Superior temporal gyrus (tissue), 1 donor: ENCODE data around the gene STYXL2.

ENCODE experiments used
- DNase-seq: peaks from one replicate; pipeline ENCODE4 v3.0.0-alpha.2; 2016; ENCODE audit errors: extremely low spot score

STYXL2 gene

DNA sequence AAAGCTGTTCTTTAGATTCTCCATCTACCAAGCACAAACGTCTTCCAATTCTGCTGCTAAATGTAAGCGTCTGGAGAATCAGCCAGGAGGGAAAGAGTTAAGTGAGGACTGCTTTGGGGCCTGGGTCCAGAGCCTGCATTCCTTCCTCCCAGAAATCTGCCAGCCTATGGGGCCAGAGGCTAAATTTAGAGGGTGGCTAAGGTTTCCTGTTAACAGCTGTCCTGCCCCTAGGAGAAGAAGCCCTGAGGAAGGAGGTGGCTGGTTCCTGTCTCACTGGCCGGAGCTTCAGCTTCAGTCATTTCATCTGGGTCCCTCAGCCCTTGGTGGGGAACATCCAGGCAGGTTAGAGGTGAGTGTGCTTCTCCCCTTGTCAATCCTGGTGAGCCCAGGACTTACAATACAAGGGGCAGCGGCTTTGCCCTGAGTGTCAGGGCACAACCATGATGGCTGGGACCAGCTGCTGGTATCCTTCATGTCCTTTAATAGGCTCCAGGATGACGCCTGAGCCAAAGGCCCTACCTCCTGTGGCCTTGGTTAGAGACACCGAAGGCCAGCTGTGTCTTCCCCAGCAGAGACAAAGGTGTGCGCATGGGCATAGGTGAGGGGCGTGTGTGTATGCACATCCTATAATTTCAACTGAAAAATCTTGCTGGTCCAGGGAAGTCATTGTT, at the start of gene STYXL2:
STYXL2 (plus strand) TSS at position 230 of the 671 bp plus-strand sequence. CDS start 775 bp downstream, outside the sequence.
- no peak for DNase-seq

DNA sequence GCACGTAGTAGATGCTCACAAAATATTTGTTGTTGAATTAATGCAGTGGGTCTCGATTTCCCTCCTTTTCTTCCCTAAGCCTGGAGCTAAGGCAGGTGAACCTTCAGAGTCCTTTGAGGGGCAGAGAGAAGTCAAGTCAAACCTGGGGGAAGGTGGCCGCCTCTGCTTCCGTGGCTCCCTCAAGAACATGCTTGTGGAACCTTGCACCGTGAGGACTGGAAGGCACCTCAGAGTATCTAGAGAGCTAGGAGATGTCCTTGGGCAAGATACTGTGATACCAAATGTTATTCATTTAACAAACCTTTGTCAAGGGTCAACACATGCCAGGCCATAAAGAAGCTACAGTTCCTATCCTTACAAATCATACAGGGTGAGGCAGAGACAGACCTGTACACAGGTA, 42.0 kb upstream of the STYXL2 start:
- DNase-seq = no peak

DNA sequence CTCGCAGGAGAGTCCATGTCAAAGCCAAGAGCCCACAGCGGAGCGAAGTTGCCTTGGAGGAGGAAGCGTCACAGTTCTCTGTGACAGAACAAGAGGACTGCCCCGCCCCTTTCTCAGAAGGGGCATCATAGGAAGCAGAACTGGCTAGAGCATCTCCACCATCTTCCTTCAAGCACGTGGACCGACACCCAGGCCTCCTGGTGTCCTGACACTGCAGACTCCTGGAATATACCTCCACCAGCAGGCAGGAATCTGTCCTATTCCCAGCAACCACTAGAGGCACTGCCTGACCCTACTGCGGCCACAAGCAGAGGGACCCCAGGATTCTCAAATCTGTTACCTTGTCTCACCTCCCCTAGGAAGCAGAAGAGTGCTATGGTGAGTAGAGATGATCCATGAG, 41.5 kb upstream of the STYXL2 start:
- no peak for DNase-seq

DNA sequence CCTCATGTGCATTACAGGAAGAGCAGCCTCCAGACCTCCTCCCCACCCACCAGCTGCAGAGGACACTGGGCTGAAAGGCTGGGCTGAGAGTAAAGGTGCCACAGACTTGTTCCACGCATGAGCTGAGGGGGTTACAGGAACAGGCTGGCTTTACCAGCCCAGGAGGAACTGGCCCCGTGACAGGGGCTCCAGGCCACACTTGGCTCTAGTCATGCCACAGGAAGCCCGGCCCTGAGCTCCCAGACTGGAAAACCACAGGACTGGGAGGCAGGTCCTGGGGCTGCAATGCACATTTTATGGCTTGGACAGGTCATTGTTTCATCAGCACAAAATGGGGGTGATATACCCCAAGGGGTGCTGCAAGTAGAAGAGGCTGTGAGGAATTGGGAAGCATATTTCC, 39.3 kb upstream of the STYXL2 start:
- no peak for DNase-seq

DNA sequence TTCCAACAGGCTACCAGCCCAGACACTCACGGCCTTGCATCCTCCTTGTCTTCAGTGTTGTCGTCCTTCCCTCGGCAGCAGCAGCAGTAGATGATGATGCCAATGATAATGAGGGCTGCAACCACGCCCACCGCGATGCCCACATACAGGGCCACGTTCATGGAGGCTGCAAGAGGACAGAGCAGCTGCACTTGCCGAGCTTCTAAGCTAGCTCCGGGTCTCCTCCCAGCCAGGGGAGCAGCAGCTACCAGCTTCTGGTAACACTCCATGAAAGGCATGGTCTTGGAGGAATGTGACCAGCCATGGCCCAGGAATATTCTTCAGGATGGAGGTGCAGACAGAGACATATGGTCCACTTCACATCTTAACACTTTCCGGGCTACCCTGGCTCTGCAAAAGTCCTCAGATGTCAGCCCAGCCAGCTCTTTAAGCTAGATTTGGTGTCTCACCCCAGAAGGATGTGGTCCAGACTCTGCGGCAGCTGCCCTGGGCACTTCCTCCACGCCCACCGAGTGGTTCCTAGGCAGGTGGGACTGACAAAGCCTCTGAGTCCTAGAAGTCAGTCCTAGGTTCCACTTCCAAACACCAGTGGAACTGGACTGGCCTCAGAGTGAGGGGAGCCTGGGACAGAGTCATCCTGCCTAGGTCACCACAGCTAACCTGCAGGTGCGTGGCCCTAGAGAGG, 38.8 kb upstream of the STYXL2 start:
- DNase-seq = no peak

DNA sequence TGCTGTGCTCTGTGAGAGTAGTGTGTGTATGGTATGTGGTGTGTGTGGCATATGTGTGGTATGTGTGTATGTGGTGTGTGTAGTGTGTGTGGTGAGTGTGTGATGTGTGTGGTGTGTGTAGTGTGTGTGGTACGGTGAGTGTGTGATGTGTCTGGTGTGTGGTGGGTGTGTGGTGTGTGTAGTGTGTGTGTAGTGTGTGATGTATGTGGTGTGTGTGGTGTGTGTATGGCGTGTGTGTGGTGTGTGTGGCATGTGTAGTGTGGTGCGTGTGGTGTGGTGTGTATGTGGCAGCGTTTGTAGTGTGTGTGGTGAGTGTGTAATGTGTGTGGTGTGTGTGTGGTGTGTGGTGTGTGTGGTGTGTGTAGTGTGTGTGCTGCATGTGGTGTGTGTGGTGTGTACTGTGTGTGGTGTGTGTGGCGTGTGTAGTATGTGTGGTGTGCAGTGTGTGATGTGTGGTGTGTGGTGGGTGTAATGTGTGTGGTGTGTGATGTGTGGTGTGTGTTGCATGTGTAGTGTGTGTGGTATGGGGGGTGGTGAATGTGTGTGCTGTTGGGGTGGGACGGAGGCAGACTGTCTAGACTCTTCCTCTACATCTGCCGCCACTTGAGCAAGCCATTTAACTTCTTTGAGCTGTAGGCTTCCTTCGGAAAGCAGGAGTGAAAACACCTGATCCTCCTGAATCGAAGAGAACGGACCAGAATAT, 37.2 kb upstream of the STYXL2 start:
- no peak for DNase-seq

DNA sequence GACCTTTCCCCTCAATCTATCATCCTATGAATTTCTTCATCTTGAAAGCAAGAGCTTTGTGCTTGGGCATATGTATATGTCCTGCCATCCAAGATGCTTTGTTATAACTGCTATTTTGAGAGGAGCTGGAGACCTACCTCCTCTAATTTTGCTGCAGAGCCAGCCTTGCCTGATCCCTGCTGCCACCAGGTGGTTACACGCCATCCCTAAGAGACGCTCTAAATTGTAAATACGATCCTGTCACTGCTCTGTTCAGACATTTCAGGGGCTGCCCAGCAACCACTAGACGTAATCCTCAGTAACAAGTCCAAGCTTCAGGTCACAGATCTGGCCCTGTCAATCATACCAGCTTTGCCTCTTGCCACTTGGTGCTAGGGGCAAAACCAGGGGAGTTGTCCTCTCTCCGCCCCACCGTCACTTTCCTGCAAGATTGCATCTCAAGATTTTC, 36.6 kb upstream of the STYXL2 start:
- peak; percentile 79 for DNase-seq

DNA sequence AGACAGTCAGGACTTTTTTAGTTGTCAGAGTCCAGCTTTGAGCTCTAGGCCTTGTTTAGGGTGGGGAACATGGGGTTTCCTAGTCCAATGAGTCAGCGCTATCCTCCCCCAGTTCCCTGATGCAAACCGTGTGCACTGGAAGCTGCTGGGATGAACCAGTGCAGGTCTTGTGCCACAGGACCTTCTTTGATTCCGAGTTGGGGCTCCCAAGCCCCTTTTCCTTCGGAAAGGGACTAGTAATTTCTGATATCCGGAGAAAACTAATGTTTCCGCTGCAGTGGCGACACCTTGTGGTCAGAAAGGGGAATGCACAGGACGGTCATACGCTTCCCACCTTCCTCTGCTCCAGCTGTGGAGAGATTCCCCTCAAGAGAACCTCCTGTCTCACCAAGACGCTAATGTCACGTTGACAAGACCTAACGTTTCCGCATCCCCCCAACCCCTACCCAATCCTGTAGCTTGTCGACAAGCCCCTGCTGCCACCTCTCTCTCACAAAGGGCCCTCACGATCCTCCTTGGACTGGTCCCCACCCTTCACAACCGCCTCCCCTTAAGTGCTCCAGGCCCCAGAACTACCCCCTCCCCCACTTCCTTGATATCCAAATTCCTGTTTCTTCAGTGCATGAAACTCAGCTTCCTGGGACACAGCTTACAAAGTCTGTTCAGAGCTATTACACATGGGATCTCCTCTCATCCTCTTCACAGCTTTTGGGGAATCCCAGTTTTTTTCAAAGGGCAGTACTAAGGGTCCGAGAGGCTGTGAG, 34.6 kb upstream of the STYXL2 start:
- peak; percentile 93 for DNase-seq

DNA sequence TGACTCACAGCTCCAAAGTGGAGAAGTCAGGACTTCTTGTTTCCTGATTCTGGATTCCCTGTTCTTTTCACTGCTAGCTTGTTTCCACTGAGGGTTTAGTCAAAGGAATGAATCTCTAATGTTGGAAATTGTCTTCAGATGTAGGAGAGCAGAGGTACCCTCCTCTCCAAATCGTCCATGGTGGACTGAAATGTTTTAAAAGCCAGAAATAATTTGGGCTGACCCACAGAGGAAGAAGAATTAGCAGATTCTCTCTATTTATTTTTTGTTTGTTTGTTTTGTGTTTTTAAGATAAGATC, 34.1 kb upstream of the STYXL2 start:
- DNase-seq = no peak

DNA sequence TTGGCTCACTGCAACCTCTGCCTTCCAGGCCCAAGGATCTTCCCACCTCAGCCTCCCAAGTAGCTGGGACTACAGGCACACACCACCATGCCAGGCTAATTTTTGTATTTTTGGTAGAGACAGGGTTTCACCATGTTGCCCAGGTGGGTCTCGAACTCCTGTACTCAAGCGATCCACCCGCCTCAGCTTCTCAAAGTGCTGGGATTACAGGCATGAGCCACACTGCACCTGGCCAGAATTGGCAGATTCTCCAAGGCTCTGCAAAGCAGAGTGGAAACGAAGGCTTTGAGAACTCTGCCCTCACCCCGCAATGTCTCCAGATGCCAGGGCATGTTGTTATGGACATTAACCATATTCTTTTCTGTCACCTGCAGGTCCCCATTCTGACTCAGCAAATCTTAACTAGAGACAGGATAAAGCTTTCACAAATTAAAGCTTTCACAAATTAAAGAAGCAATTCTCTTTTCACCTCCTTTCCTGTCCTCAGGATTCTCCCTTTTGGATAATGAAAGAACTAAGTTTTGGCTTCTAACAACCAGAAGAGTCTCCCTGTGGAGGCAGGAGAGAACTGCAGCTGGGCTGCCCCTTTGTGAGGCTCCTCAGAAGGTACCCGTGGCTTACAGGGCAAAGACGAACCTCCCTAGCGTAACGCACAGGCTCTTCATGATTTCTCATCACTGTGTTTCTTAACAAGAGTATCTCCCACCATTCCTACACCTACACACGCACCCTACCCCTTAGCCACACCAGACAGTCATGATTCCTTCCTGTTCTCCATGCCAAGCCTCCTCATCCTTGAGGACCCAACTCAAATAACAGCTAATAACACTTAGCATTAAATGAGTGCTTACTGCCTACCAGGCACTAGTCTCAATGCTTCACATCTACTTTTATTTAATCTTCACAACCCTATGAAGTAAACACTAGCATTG, 33.5 kb upstream of the STYXL2 start:
- DNase-seq = no peak

DNA sequence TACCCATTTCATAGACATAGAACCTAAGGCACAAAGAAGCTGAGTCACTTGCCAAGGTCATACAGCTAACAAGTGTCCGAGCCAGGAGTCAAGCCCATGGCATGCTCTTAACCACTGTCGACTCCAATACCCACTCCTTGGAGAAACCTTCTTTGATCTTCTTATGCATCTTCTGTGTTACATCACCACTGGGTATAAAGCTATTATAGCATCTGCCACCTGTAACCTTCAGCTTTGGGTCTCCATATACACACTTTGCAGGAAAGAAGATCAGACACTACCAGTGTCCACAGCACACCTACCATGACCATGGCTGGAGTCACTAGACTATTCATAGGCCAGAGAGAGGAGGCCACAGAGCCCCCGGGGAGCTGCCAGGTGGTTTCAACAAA, 32.8 kb upstream of the STYXL2 start:
- no peak for DNase-seq

DNA sequence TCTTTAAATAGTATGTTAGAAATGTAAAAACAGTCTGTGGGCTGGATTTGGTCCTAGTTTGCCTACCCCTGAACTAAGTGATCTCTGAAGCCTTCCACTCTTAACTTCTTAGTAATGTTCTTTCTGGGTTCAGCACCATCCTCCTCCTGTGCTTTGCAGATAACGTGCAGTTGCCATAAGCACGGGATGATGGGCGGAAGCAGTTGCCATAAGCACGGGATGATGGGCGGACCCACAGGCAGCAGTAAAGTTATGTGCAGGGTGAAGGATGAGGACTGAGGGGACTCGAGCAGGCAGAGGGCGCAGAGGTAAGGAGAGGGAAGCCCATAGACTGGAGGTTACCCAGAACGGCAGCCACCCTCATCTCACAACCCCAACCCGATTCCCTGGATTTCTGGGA, 29.3 kb upstream of the STYXL2 start:
- no peak for DNase-seq

DNA sequence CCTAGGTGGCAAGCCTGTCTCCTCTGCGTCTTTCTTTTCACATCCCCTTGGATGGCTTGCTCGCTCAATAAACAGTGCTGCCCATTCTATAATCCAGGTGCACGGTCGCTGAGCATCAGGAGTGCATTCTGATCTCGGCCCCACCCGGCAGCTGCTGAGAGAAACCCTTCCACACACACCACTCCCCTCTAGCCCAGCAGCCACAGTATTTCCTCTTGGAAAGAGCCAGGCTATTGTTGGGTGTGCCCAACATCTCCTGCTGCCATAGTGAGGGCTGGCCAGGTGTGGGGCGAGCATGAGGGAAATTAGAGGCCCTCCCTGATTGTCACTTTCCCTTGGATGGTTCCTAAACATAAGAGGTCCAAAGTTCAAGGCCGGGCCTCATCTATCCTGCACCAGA, 28.4 kb upstream of the STYXL2 start:
- no peak for DNase-seq

DNA sequence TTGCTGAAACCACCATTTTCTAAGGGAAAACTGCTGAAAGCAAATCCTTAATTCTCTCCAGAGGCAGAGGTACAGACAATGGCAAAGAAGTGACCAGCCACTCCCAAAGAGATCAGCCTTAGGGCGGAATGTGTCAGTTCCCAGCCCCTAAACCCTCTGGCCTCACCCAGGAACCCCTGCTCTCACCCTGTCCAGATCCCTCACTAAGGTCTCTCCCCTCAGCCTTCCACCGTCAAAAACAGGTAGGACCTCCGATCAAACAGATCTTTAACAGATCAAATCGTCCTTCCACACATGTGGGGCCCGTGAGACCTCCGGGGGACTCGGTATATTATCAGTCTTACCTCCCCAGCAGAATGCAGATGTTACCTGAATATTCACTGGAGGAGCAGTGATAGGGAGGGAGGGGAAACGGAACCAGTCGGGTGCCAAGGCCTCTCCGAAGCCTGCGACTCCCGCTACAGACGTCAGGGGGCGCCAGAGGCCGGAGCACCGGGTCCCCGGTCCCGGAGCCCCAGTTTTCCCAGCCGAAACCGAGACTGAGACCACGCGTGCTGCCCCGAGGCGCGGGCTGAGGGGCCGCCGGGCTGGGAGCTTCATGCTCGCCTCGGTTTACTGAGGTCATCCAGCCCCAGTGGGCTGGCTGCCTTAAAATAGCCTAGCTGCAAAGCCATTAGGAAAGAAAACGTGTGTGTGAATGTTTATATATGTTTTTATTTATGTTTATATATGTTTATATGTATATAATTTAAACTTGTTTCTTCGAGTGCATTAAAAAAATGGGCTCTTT, 27.3 kb upstream of the STYXL2 start:
- peak; percentile 85 for DNase-seq

DNA sequence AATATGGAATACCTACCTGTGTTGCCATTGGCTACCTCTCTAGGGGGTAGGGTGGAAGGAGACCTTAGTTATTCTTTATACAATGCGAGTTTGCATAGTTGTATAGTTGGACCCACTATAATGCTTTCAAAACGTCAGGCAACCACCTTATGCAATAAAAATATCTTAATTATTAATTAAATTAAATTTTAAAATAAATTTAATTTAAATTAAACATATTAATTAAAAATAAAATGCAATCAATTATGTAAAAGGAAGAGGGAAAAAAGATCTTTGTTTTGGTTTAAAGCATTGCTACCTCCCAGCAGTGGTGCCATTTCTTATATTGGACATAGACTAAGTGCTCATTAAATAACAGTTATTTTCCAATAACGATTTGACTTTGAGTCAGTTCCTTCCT, 26.0 kb upstream of the STYXL2 start:
- DNase-seq = no peak

DNA sequence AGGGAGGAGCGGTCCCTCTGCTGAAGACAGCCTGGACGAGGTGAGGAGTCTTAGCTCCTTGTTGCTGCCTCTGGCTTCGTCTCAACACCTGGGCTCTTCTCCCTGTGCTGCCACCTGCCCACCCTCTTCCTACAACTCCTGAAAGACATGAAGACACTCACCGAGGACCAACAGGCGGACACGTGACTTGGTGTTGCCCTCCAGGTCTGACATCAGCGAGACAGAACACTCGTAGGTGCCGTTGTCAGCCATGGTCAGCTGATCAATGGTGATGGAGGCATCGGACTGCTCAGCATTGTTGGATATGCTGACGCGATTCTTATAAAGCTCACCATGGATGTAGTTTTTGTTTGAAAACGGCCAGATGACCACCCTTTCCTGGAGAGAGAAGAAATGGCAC, 25.1 kb upstream of the STYXL2 start:
- DNase-seq = no peak

DNA sequence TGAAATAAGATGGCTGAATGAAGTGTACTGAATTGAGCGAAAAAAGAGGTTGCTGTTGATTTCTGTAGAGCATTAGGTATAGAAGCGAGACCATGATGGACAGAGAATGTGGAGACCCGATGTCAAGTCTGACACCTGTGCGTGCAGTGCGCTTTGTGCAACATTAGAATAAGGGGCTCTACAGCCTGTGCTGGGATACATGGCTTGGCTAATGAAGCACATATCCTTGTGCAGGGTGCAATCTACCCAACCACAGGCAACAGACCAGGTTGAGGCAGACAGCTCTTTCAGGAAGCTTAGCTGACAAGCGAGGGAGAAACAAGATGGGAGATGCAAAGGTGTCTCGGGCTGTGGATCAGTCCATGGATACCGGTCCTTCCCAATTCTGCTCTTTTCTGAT, 22.6 kb upstream of the STYXL2 start:
- DNase-seq = no peak

DNA sequence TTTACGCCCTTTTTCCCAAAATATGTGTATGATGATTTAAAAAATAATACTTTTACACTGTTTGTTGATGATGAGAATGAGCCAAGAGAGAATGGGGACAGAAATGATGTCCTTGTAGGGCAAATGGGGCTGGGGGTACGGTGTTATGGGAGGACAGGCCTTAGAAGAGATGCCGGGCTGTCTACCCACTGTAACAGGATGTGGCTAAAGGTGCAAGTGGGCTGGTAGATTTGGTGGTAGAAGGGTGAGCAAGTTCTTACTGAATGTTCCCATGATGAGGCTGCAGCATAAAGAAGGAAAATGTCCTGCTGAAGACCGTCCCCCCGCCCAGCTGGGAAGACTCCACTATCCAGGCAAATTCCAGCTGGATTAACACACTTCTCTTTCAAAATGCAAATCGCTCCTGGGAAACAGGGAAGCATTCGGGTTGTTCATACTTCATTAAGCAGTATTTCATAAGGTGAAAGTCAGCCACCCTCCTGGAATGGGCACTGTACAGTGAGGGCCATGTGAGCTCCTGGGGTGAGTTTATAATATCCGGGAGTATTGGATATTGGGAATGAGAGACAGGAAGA, 17.7 kb upstream of the STYXL2 start:
- no peak for DNase-seq

DNA sequence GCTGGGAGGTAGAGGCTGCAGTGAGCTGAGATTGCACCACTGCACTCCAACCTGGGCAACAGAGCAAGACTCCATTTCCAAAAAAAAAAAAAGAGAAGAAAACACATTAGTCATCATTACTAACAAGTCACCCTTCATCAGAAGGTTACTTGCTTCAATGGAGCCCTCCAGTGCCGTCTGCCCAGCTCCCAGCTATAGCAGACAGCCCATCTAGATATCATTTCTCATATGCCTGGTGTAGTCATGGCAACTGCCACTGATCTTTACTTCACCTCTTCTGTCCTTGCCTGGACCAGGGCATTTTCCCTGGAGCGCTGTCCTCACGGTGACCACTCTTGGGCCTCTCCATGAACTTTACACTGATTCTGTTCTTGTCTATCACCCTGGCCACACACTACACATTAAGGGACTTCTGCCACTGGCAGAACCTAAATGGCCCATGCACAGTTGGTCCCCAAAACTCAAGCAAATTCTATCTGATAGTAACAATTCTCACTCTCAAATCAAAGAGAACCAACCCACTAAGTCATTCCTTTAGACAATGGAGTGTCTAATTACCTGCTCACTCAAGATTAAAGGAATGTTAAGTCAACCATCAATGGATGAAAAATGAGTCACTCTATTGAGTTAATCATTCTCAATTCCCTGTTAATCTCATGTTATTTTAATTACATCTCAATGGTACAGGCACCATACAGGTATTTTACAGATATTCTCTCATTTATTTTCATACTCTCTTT, 16.6 kb upstream of the STYXL2 start:
- DNase-seq = no peak

DNA sequence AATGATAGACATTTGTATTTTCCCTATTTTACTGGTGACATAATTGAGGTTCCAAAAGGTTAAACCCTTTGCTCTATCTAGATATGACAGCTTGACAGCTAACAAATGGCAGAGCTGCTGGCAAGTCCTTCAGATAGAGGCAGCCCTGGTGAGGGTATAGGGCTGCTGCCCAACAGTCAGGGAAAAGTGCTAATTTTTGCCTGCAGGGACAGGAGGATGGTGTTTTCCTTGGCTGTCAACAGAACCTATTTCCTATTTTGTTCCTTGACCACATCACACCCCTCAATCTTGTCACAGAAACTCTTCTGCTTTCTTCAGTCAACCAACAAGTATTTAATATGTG, 16.0 kb upstream of the STYXL2 start:
- no peak for DNase-seq
